ENCODE results near the gene CREBBP.

The CREBBP gene

DNA sequence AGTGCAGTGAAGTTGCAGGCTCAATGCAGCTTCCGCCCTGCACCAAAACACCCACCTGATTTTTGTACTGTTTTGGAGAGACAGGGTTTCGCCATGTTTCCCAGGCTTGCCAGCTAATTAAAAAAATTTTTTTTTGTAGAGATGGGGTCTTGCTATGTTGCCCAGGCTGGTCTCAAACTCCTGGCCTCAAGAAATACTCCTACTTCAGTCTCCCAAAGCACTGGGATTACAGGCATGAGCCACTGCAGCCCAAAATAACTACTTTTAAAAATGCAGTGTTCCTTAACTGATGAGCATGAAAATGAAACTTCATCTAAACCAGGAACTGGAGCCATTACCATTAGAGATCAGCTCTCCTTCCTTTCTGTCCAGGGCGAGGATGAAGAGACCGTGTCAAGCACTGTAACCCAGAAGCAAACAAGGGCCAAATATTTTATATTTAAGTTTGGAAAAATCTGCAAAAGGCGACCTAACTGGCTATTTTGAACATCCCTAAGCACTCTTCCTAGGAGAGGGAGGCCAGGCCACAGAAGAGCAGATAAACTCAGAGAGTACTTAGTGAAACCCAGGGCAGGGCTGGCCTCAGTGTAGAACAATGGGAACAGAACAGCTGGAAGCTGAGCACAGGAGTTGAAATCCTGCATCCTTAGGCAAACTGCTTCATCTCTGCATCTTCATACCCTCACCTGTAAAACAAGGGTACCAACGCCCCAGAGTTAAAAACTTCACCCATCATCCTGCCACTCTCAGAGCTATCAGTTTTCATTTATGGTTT is 24.0 kb downstream of the CREBBP start:
- DNase-seq (ENCODE audit: low spot score) = no peak

DNA sequence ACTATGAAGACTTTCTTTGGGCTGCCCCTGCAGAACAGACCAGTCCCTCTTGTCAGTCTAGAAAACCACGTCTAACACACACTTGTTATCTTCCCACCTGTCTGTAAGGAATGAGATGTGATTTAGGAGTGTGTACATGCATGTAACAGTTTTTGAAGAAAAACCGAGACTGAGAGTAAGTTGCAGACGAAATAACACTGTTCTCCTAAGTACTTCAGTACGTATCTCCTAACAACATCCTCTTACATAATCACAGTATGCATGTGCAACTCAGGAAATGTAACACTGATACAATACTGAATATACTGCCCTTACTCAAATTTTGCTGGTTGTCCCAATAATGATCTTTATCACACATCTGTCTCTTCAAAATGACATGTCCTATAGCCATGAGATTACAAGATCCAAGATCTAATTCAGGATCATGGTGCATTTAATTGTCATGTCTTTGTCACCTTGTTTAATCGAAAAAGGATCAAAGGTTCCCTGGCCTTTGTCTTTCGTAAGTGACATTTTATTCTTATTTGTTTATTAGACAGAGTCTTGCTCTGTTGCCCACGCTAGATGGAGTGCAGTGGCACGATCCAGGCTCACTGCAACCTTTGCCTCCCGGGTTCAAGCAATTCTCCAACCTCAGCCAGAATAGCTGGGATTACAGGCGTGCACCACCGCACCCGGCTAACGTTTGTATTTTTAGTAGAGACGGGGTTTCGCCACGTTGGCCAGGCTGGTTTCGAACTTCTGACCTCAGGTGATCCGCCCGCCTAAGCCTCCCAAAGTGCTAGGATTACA is 25.6 kb downstream of the CREBBP start:
- DNase-seq (ENCODE audit: low spot score) = no peak

DNA sequence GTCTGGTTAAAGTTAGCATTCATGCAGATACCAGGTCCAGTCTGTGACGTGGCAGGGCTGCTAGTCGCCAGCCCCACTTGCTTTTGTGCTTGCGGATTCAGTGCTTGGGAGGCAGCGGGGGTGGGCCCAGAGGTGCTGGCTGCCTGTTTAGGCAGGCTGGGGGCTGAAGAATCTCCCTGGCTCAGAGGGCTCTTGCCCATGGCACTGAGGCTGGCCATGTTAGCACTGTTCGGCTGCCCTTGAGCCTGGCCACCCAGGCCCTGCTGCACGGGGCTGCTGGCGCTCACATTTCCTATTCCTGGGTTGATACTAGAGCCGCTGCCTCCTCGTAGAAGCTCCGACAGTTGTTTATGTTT is 30.0 kb downstream of the CREBBP start:
- no peak for DNase-seq (ENCODE audit: low spot score)

DNA sequence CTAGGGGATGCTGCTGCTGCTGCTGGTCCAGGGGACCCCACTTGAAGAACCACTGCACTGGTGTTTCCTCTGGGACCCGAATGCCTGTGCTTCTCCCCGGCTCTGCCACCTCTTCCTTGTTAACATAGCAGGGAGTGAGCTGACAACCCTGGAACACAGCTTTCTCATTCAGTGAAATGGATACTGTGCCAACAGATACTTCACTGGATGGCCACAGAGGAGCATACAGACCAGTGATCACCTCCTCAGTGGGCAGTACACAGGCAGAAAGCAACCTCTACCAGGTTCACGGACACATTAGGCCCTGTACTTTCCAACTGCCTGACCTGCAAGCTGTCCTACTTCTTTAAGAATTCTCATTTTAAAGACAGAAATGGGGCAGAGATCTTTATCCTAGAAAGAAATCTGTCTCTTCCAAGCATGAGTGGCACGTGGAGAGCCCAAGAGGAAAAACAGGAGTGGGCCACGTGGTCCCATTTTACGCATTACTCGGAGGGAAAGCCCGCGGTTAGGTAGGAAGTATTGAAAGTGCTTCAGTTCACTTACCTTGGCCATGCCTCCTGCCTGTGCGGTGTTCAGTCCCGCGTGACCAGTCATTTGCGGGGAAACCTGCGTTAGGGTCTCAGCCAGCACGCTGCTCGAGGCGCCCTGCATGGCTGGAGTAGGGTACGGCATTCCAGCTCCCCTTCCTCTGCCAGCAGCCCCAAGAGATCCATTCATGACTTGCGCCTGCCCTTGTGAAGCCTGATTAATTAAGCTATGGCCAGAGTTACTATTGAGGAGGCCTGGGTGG is 30.6 kb downstream of the CREBBP start:
- DNase-seq (ENCODE audit: low spot score) = no peak

DNA sequence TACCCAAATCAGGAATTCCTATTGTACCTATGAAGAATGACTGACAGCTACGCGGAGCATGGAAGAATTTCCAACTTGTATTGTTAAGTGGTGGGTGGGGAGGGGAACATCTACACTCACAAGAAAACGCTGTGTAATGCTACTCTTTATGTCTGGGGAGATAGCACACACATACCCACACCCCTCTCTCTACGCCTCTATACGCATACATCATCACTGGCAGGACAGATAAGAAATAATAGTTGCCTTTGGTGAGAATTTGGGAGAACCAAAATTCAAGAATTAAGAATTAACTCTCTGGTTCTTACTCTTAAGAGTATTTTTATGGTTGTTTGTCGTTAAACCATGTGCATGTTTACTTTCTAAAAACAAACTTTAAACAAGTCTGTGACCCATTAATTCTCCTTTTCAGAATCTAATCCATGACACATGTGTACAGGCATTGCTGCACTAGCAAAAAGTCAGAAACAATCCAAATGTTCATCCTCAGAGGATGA is 33.9 kb downstream of the CREBBP start:
- no peak for DNase-seq (ENCODE audit: low spot score)

DNA sequence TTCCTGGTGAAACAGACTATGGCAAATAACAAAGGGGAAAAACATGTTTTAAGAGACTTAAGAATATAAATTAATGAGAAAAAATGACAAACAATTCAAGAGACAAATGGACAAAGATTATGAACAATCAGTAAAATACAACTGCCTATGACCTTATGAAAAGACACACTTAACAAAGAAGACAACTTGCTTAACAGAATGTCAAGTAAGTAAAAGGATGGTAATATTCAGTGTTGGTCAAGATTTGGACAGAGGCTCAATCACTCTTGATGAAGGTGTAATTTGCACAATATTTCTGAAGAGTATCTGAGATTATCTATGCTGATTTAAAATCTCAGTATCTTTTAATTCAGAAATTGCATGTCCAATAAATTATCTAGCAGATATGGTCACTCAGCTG is 34.4 kb downstream of the CREBBP start:
- DNase-seq (ENCODE audit: low spot score) = no peak

DNA sequence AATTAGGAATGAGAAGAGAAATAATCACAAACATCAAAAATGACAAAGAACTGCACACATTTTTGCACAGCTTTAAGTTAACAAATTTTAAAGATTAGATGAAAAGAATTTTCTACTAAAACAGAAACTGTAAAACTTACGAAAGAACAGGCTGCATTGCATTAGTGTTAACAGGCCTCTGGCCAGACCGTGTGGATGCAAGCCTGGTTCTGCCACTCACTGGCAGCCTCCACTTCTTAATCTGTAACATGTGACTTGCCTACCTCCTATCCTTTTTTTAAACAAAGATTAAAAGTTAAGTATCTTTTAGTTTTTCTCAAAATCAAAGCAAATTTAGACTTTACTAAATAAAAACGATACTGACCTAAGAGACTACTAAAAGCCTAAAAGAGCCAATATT is 37.5 kb downstream of the CREBBP start:
- DNase-seq (ENCODE audit: low spot score) = no peak

DNA sequence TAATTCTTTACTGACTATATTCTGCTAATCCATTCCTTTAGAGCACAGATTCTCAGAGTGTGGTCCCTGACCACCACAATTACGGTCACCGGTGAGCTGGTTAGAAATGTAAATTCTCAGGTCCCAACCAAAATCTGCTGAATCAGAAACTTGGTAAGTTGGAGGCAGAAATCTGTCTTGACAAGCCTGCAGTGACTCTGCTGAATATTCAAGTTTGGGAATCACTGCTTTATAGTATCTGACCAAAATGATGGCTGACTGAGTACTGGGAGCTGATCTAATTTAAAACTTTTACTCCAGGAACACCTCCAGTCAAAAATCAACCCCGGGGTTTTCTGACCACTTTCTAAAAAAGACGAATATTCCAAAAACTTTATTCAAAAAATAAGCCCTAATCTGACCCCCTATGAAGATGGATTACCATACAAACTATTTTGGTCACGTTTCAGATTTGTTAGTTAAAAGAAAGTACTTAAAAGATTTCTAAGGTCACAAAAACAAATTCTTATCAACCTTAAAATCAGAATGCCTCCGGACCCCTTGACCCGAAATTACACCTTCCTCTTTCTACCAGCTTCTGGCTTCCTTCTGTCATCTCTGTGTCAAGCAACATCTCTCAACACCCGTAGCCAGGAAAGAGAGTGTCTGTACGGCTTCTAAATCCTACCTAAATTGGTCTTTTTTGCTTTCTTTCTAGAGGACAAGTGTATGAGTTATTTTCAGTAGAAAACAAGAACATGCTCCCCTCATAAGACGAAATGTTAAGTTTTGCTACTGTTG is 38.6 kb downstream of the CREBBP start:
- no peak for DNase-seq (ENCODE audit: low spot score)

DNA sequence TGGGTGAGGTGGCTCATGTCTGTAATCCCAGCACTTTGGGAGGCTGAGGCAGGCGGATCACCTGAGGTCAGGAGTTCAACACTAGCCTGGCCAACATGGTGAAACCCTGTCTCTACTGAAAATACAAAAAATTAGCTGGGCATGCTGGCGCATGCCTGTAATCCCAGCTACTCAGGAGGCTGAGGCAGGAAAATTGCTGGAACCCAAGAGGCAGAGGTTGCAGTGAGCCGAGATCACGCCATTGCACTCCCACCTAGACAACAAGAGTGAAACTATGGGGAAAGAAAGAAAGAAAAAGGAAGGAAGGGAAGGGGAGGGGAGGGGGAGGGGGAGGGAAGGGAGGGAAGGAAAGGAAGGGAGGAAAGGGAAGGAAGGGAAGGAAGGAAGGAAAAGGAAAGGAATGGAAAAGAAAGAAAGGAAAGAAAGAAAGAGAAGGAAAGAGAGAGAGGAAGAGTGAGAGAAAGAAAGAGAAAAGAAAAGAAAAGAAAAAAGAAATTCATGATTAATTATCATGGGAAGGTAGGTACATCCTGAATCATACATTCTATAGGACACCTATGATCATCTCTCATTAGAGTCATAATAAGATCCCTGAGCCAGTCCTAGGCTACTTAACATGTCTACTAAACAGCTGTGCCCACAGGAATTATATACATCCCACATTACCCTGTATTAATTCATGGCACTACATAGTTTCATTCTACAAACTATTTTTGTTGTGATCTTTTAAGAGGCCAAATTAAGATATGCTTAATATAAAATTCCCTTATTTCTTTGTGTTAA is 40.9 kb downstream of the CREBBP start:
- no peak for DNase-seq (ENCODE audit: low spot score)

DNA sequence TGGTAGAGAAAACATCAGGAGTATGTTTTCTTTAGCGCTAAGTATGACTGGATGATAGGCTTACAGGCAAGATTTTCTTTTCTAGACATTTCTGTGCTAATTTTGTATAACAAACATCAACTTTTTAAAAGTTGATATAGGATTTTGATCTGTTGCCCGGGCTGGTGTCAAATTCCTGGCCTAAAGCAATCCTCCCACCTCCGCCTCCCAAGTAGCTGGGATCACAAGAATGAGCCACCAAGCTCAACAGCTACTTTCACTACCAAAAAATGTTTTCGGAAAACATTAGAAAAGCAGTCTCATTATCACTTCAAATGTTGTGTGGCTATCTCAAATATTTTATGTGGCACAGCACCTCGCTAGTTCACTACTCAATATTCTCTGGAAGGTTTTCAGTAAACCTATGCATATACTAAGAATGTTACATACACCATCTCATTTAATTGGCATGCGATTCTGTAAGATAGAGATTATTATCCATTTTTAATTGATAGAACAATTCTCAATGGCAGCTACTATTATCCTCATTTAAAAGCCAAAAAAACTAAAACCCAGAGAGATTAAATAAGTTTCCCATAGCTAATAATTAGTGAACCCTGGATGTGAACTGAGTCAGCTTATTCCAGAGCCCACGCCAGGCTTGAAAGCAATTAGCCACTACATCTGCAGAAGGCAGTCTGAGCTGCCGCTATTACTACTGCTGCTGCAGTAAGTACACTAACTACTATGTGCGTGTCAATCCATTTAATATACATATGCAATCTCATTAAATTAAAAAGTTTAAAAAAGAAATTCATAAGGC is 41.7 kb downstream of the CREBBP start:
- DNase-seq (ENCODE audit: low spot score) = no peak

DNA sequence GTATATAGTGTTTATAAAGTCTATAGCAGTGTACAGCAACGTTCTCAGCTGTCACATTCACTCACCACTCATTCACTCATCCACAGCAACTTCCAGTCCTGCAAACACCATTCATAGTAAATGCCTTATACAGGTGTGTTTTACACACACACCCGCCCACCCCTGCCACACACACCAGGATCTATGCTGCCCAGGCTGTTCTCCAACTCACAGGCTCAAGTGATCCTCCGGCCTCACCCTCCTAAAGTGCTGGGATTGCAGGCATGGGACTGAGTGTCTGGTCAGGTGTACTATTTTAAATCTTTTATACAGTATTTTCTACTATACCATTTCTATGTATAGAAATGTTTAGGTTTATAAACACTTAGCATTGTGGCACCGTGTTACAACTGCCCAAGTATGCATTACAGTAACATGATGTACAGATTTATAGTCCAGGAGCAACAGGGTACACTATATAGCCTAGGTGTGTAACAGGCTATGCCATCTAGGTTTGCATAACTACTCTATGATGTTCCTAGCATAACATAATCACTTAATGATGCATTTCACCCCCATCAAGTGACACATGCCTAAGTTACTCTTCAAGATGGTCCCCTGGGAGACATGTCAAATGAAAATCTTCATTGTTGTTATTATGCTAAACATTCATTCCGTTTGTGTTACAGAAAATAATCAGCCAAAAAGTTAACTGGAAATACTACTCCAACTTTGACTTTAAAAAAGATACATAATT is 42.5 kb downstream of the CREBBP start:
- no peak for DNase-seq (ENCODE audit: low spot score)

DNA sequence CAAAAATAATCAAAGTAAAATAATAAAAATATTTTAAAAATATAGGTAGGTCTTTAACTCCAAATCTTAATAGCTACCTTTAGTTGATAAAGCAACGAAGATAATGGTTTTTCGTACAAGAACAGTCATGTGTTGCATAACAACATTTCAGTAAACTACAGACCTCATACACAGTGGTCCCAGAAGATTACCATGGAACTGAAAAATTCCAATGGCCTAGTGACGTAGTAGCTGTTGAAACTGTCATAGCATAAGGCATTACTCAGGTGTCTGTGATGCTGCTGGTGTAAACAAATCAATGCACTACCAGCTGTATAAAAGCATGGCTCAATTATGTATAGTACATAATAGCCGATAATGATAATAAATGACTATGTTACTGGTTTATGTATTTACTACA is 43.9 kb downstream of the CREBBP start:
- DNase-seq (ENCODE audit: low spot score) = no peak

DNA sequence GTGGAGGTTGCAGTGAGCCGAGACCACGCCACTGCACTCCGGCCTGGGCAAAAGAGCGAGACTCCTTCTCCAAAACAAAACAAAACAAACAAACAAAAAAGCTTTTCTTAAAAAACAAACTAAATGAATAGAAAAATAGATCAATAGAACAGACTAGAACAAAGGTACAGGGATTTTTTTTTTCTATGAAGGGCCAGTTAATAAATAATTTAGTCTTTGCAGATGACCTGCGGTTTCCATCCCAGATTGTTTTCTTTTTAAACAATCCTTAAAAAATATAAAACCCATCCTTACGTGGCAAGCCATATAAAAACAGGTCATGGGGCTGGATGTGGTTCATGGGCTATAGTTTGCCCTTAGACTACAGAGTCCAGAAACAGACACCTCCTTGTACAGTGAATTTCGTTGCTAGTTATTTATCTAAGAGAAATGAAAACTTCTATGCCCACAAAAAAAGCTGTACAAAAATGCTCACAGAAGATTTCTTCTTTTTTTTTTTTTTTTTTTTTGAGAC is 45.4 kb downstream of the CREBBP start:
- DNase-seq (ENCODE audit: low spot score) = no peak

DNA sequence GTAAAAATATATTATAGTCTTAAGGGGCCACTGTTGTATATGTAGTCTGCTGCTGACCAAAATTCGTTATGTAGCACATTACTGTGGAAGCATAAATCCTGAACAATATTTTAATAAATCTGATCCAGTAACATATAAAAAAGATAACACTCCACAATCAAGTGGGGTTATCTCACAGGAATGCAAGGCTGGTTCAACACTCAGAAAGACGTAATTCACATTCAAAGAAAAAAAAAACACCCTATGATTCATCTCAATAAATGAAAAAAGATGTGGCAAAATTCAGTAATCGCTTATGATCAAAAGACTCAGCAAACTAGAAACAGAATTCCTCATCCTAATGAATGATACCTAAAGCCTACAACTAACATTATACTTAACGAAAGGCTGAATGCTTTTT is 47.8 kb downstream of the CREBBP start:
- DNase-seq (ENCODE audit: low spot score) = no peak

DNA sequence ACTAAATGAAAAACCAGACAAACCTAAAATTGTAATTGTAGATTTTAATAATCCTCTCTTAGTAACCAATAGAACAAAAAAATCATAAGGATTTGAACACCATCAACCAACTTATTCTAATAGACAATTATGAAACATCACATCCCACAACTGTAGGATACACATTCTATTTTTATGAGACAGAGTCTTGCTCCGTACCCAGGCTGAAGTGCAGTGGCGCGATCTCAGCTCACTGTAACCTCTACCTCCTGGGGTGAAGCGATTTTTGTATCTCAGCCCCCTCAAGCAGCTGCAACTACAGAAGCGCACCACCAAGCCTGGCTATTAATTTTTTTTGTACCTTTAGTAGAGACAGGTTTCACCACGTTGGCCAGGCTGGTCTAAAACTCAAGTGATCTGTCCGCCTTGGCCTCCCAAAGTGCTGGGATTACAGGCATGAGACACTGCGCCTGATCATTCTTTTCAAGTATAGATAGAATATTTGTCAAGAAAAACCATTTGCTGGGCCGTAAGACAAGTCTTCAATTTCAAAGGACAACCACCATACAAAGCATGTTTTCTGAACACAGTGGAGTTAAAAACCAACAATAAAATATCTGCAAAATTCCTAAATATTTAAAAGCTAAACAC is 49.8 kb downstream of the CREBBP start:
- DNase-seq (ENCODE audit: low spot score) = no peak

DNA sequence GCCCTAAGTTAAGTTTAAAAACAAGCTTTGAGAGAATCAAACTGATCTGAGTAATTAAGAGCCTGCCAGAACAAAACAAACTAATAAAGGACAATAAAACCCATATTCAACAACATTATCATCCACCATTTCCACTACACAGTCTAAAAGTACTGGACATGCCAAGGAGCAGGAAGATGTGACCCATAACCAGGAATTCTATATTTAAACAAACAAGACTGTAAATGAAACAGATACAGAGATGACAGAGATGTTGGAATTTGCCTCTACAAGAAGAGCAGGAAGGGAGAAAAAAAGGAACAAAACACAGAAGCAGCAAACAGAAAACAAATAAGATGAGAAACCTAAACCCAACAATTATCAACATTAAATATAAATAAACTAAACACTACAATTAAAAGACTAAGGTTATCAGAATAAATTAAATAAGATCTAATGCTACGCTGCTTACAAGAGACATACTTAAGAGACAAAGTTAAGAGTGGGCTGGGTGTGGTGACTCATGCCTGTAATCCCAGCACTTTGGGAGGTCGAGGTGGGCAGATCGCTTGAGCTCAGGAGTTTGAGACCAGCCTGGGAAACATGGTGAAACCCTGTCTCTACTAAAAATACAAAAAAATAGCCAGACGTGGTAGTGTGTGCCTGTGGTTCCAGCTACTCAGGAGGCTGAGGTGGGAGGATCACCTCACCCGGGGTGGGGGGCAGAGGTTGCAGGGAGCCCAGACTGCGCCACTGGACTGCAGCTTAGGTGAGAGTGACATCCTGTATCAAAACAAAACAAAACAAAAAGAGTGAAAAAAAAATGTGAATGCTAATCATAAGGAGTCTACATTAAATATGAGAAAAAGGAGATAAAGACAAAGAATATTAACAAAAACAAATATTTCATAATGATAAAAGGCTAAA is 50.6 kb downstream of the CREBBP start:
- no peak for DNase-seq (ENCODE audit: low spot score)

DNA sequence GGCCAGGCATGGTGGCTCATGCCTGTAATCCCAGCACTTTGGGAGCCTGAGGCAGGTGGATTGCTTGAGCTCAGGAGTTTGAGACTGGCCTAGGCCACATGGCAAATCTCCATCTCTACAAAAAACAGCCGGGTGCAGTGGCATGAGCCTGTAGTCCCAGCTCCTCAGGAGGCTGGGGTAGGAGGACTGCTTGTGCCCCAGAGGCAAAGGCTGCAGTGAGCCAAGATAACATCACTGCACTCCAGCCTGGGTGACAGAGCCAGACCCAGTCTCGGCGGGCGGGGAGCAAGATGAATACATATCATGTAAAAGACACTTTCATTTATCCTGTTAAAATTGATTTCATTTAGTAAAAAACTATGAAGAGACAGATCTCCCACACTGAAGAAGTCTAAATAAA is 54.6 kb downstream of the CREBBP start:
- DNase-seq (ENCODE audit: low spot score) = no peak

DNA sequence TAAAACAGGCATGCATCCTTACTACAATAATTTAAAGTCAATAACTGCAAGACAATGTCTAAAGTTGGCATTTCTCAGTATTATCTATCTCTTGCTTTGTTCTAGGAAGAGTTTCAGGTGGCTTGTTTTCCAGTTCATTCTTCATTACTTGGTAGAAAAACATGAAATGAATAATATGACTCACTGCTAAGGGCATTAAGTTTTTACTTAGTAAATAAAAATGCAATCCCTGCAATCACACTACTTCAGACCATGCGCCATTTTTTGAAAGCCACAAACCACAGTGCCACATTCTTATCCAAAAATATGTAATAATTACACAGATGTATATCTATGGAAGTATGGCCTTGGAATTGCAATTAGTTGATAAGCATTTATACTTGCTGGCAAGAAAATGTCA is 55.4 kb downstream of the CREBBP start:
- DNase-seq (ENCODE audit: low spot score) = no peak

All from kidney capillary endothelial cell (primary cell).